ENCODE data around the gene DAZAP1. TPM values are rescaled to one million over a fixed set of nuclear protein-coding genes. Genes with fewer than 3 reads are reported as not detected.

DAZAP1 gene
- total and polyA plus RNA-seq, 7 donors = 28.2 to 132 (median 51.1) TPM

DNA sequence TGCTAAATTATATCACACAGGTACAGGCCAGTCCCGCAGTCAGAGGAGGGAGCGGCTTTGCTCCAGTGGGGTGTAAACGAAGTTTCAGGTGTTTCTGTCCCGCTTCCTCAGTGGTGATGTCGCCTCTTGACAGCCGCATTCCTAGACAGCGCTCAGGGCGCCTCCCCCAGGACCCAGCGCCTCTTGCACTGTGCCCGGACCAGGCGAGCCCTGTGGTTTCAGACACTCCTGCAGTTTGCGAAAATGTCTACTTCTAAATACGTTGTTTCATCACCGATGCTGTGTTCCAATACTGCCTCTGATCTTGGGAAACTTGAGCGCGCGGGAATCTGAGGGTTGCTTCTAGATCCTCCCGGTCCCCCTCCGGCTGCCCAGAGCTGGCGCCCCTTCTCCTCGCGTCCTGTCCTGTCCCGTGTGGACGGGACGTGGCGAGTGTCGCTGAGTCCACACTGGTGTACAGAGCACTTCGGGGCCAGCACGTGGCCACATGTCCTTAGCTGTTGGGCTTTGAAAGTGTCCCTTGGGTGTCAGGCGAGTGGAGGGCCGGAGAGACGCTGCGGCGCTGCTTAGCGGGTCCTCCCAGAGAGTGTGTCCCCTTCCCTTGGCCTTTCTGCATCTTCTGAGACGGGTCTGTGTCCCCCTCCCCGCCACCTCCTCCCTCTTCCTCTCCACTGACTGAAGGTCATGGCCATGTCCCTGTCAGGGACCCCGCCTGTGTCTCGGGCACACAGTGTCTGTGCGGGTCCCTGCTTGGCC lies 16.2 kb downstream of the DAZAP1 start:
- intact Hi-C loops (cut with DNase I) = no loop called here
- H3K36me3 ChIP-seq = peaks cover 22 to 95% (median 57%) of the 10 kb centered on the region in 4 donors
- 94% methylated on average over 40 of the region's 40 CpGs for WGBS, 2 donors

DNA sequence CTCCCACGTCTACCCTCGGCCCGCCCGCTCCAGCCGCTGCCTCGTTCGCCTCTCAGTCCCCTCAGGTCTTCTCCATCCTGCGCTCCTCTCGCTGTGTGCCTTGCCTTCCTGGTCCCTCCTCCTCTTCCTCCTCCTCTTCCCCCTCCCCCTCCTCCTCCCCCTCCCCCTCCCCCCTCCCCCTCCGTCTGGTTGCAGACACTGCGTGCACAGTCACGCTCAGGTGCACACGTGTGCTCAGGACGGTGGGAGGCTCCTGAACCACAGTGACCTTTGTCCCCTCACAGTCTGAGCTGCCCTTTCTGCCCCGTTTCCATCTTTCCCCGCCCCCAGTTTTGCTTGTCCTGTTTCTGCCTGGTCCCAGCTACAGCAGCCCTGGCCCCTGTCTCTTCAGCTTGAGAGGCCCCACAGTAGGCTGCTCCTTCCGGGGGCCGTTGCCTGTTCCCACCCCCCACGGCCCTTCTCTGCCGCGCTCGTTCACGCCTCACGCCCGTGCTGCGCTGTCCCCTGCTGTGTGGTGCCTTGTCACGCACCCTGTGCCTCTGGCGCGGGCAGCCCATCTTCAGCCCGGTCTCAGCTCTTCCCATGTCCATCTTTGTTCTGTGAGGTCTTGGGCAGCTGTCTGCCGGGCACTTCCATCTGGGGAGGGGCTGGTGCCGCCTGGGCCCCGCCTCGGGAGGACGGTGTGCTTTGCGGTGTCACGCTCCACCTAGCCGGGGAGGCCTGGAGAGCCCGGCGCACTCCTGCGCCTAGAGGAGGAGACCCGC lies 17.0 kb downstream of the DAZAP1 start:
- DNase-seq = no peak
- Histone ChIP-seq H3K9me3 (no peaks in the 10 kb centered on the region), H3K4me3 (no peak overlapping the region), H3K27me3 (no peaks in the 10 kb centered on the region), H3K36me3 (peaks cover 29 to 95% (median 59%) of the 10 kb centered on the region in 4 donors), H3K27ac (peak overlapping the region in 1 of 4 donors; percentile 76), H3K4me1 (peaks cover 0 to 20% (median 16%) of the 10 kb centered on the region in 4 donors)
- TF ChIP-seq, protein P1, sequence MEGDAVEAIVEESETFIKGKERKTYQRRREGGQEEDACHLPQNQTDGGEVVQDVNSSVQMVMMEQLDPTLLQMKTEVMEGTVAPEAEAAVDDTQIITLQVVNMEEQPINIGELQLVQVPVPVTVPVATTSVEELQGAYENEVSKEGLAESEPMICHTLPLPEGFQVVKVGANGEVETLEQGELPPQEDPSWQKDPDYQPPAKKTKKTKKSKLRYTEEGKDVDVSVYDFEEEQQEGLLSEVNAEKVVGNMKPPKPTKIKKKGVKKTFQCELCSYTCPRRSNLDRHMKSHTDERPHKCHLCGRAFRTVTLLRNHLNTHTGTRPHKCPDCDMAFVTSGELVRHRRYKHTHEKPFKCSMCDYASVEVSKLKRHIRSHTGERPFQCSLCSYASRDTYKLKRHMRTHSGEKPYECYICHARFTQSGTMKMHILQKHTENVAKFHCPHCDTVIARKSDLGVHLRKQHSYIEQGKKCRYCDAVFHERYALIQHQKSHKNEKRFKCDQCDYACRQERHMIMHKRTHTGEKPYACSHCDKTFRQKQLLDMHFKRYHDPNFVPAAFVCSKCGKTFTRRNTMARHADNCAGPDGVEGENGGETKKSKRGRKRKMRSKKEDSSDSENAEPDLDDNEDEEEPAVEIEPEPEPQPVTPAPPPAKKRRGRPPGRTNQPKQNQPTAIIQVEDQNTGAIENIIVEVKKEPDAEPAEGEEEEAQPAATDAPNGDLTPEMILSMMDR (IDR thresholded peaks at IDR 0.05) = no peak
- TF ChIP-seq POLR2AphosphoS5 (IDR thresholded peaks at IDR 0.05) = no peak
- intact Hi-C loops (cut with DNase I) = no loop called here
- 72 to 84% methylated on average over 40 to 41 of the region's 42 CpGs for WGBS, 2 donors

More for the DNA sequence above, 16.2 kb downstream of the DAZAP1 start:
- Histone ChIP-seq H3K4me3 (no peak overlapping the region), H3K27me3 (no peaks in the 10 kb centered on the region), H3K27ac (peak overlapping the region in 2 of 4 donors; percentile 14 to 76), H3K4me1 (peaks cover 0 to 24% (median 16%) of the 10 kb centered on the region in 4 donors), H3K9me3 (no peaks in the 10 kb centered on the region)
- TF ChIP-seq POLR2A (IDR thresholded peaks at IDR 0.05) = no peak
- TF ChIP-seq EP300 (IDR thresholded peaks at IDR 0.05) = no peak
- TF ChIP-seq, protein P1 (IDR thresholded peaks at IDR 0.05) = no peak
- no peak for TF ChIP-seq POLR2AphosphoS5 (IDR thresholded peaks at IDR 0.05)
- no peak for DNase-seq

DNA sequence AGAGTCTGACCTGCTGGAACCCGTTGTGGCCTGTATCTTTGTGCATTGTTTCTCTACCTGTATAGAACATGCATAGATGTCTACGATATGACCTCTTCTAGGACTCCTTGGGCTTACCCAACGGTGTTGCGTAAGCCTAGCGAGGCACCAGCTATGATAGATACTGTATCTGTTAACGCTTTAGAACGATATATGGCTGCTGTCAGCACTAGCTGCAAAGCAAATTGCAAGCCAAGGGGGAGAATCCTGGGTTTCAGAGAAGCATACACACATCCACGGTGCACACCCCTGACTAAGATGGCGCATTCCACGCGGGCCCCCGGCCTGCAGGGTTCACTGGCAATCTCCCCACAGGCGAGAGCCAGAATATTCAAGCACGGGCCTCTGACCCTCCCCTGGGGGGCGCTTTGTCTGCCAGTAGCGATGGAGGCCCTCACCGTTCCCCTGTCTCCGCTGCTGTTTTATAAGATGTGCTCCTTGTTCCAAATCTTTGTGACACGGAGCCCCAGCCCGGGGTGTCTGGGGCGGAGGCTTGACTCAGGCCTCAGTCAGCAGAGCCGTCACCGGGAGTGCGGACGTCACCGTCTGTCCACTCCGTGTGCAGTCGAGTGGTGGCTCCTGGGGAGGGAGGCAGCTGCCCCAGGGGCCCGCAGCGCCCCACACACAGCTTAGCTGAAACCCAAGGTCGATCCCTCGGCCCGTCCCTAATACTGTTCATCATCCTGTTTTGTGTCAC lies 17.9 kb downstream of the DAZAP1 start:
- peaks cover 0 to 20% (median 16%) of the 10 kb centered on the region in 4 donors for H3K4me1 ChIP-seq
- DNase-seq = no peak
- no peak overlapping the region for H3K27ac ChIP-seq
- H3K27me3 ChIP-seq = no peaks in the 10 kb centered on the region
- 93 to 94% methylated on average over 33 of the region's 33 CpGs for WGBS, 2 donors
- H3K9me3 ChIP-seq = no peaks in the 10 kb centered on the region
- peaks cover 29 to 97% (median 64%) of the 10 kb centered on the region in 4 donors for H3K36me3 ChIP-seq
- no peak overlapping the region for H3K4me3 ChIP-seq
- TF ChIP-seq EP300 (IDR thresholded peaks at IDR 0.05) (no peak), POLR2AphosphoS5 (IDR thresholded peaks at IDR 0.05) (no peak)
- TF ChIP-seq, protein P1 (IDR thresholded peaks at IDR 0.05) = no peak
- intact Hi-C loops (cut with DNase I) = no loop called here

DNA sequence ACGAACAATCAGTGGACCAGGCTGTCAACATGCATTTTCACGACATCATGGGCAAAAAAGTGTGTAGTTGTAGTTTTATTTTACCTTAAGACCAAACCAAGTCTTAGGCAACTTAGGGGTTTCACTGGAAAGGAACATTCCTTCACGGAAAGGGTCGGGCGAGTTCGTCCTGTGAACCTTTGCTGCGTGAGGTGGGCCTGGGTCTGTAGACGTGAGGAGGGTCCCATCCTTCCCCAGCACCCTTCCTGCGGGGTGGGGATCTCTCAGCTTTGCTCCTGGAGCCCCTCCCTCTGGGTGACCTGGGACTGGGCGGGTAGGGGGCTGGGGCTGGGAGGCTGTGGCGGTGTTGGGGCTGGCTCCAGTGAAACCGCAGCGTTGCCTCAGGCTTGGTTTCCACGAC lies 18.5 kb downstream of the DAZAP1 start:
- Histone ChIP-seq H3K27ac (no peak overlapping the region), H3K4me3 (no peak overlapping the region), H3K27me3 (no peaks in the 10 kb centered on the region), H3K36me3 (peaks cover 24 to 97% (median 59%) of the 10 kb centered on the region in 4 donors), H3K4me1 (peaks cover 0 to 20% (median 16%) of the 10 kb centered on the region in 4 donors), H3K9me3 (no peaks in the 10 kb centered on the region)
- 95% methylated on average over 14 of the region's 14 CpGs for WGBS, 2 donors
- no peak for DNase-seq
- intact Hi-C loops (cut with DNase I) = no loop called here
- TF ChIP-seq, protein P1 (IDR thresholded peaks at IDR 0.05) = no peak
- no peak for TF ChIP-seq POLR2AphosphoS5 (IDR thresholded peaks at IDR 0.05)
- no peak for TF ChIP-seq POLR2A (IDR thresholded peaks at IDR 0.05)
- no peak for TF ChIP-seq EP300 (IDR thresholded peaks at IDR 0.05)
